ENCODE measurements around the gene CLDN19. TPM values are rescaled to one million over a fixed set of nuclear protein-coding genes. Genes with fewer than 3 reads are reported as not detected.

Gene CLDN19
- total and polyA plus RNA-seq, 9 of the 15 experiments (the other 6 are each of a cell fraction or from before 2014, with no cell fraction given), result not detected

DNA sequence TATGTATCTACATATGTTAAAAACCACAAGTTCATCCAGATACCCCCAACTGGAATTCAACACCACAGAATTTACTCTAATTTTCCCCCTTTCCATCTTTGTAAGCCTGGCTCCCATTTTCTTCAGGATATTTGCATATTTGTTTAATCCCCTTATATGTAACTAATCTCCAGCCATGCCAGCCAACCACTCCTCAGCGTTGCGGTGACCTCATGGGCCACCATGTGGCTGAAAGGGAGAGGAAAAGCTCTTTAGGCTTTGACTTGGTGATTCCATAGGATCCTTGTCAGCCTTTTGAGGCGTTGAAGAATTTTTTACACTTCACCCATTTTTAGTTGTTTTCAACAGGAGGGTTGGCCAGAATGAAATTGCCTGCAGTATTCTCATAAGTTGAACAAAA, 10.0 kb downstream of the CLDN19 start:
- Histone ChIP-seq H2AFZ (ENCODE audit: low read depth, low read length) (peak overlapping the region; percentile 10), H3K27ac (ENCODE audit: extremely low read depth, low read depth, low read length) (no peak overlapping the region), H3K9me1 (ENCODE audit: control insufficient read depth, insufficient read depth, low read length) (no peaks in the 10 kb centered on the region), H3K36me3 (ENCODE audit: control insufficient read depth, insufficient read depth, low read length) (no peaks in the 10 kb centered on the region), H3K9me3 (replicated peaks; ENCODE audit: control insufficient read depth, insufficient read depth, low read depth, low read length) (no peaks in the 10 kb centered on the region), H3K79me2 (ENCODE audit: control insufficient read depth, insufficient read depth, low read length) (no peaks in the 10 kb centered on the region), H3K4me3 (no peak overlapping the region), H3K27me3 (ENCODE audit: control insufficient read depth in 2 of 2, insufficient read depth in 2 of 2, low read length in 2 of 2) (peaks cover 2 to 21% of the 10 kb centered on the region in 2 experiments; a peak in 3 of 5 replicates), H3K4me1 (replicated peaks in 1 of 2; ENCODE audit: control insufficient read depth in 2 of 2, insufficient read depth in 2 of 2, low read length in 2 of 2) (peaks cover 0 to 1% of the 10 kb centered on the region in 2 experiments; a peak in 2 of 5 replicates), H3K9ac (ENCODE audit: insufficient read depth in 1 of 2, low read depth in 2 of 2, low read length in 2 of 2) (no peak overlapping the region), H3K4me2 (ENCODE audit: insufficient read depth, low read length) (no peak overlapping the region), H4K20me1 (replicated peaks; ENCODE audit: control insufficient read depth, insufficient read depth, low read length) (no peaks in the 10 kb centered on the region)
- ChIA-PET CTCF (ENCODE audit: low intra/inter-chr PET ratio) (interaction anchor here (0.9 kb wide), 1 partner anchor 553 kb away, joined by 3 read pairs; no protein-coding TSS in a partner anchor), POLR2A (interaction anchor here (0.6 to 0.7 kb wide), 4 partner anchors 36 to 413 kb away, joined by 3 read pairs; no protein-coding TSS in a partner anchor)
- in situ Hi-C loops (cut with MboI), result loop anchor here (5.0 to 25.0 kb wide), 2 partner anchors 143 to 588 kb away; no protein-coding TSS in a partner anchor
- intact Hi-C loops (cut with micrococcal nuclease), result loop anchor here (5.0 to 10.0 kb wide), 3 partner anchors 218 to 585 kb away; no protein-coding TSS in a partner anchor
- ATAC-seq (peak; percentile 80), FAIRE-seq (peak; percentile 86), DNase-seq (ENCODE audit: extremely low read depth in 1 of 4, low spot score in 3 of 4) (peak in 3 of 4 experiments; percentile 49 to 56 (median 56))
- no TSS peak for BruUV-seq (replicated peaks)
- WGBS (ENCODE audit: insufficient coverage, low coverage, missing lambda C conversion rate), result 18% methylated on average over 3 of the region's 3 CpGs
- TF ChIP-seq BRD4 (IDR thresholded peaks at IDR 0.05) (no peak), CTCF (IDR thresholded peaks at IDR 0.05 in 2 of 3, conservative IDR thresholded peaks at IDR 0.05 in 1 of 3; ENCODE audit: insufficient read depth in 2 of 3, low read depth in 1 of 3, low read length in 3 of 3) (peak; percentile 39 to 59 (median 45); a peak in 5 of 6 replicates), ZNF717 (CRISPR knock-in tag; IDR thresholded peaks at IDR 0.05) (no peak), RAD21 (CRISPR knock-in tag; conservative IDR thresholded peaks at IDR 0.05 in 1 of 2, IDR thresholded peaks at IDR 0.05 in 1 of 2) (peak in 1 of 2 experiments; percentile 62; a peak in 2 of 4 replicates), ATF1 (CRISPR knock-in tag; IDR thresholded peaks at IDR 0.05) (no peak), ATF1 (tag; IDR thresholded peaks at IDR 0.05) (0 out of 2 replicates have a peak, but pooled peaks have one; percentile 26), C11orf30 (IDR thresholded peaks at IDR 0.05; ENCODE audit: low read depth) (no peak), E2F6 (IDR thresholded peaks at IDR 0.05; ENCODE audit: borderline replicate concordance in 1 of 2, extremely low read depth in 1 of 2, insufficient read depth in 1 of 2, insufficient read length in 1 of 2, low read depth in 1 of 2, low read length in 1 of 2, poor library complexity in 1 of 2, severe bottlenecking in 1 of 2) (peak in 1 of 2 experiments; percentile 34)
- TF ChIP-seq, protein P1, sequence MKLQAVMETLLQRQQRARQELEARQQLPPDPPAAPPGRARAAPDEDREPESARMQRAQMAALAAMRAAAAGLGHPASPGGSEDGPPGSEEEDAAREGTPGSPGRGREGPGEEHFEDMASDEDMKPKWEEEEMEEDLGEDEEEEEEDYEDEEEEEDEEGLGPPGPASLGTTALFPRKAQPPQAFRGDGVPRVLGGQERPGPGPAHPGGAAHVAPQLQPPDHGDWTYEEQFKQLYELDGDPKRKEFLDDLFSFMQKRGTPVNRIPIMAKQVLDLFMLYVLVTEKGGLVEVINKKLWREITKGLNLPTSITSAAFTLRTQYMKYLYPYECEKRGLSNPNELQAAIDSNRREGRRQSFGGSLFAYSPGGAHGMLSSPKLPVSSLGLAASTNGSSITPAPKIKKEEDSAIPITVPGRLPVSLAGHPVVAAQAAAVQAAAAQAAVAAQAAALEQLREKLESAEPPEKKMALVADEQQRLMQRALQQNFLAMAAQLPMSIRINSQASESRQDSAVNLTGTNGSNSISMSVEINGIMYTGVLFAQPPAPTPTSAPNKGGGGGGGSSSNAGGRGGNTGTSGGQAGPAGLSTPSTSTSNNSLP (IDR thresholded peaks at IDR 0.05; ENCODE audit: borderline replicate concordance, low read depth, low read length), result no peak
